Activated CD4-positive, alpha-beta T cell treated with anti-CD3 and anti-CD28 coated beads for 1 hour (primary cell): ENCODE results near the gene EIF4G3.
"Not testable (repeated sequence)": the region's sequence is repeated elsewhere in the genome, so short reads cannot be mapped to it uniquely, and the experiment has no call there.

ENCODE experiments used
- DNase-seq: peaks from one replicate; pipeline ENCODE4 v3.0.0-alpha.2; 2020

EIF4G3 gene

GRCh38 chr1:21188235-21188634, 11.5 kb upstream of the EIF4G3 start:
- no peak for DNase-seq

- no peak for DNase-seq
Observed at GRCh38 chr1:21185221-21185731, 8.6 kb upstream of the EIF4G3 start.

- no peak for DNase-seq
Observed at GRCh38 chr1:21184276-21184675, 7.6 kb upstream of the EIF4G3 start.

- DNase-seq: no peak
Observed at GRCh38 chr1:21182181-21182731, 5.6 kb upstream of the EIF4G3 start.

- DNase-seq: not testable (repeated sequence)
Observed at GRCh38 chr1:21178271-21178670, 1.6 kb upstream of the EIF4G3 start.

GRCh38 chr1:21175670-21176581, 771 bp downstream of the EIF4G3 start:
- DNase-seq: peak; percentile 27

- DNase-seq: no peak
Observed at GRCh38 chr1:21175324-21175669, 1.4 kb downstream of the EIF4G3 start.

GRCh38 chr1:21174654-21175323, 1.9 kb downstream of the EIF4G3 start:
- DNase-seq: no peak

- DNase-seq: no peak
Observed at GRCh38 chr1:21174230-21174629, 2.5 kb downstream of the EIF4G3 start.

GRCh38 chr1:21173096-21173495, 3.6 kb downstream of the EIF4G3 start:
- DNase-seq: not testable (repeated sequence)

GRCh38 chr1:21170837-21171236, 5.9 kb downstream of the EIF4G3 start:
- not testable (repeated sequence) for DNase-seq

GRCh38 chr1:21168444-21168843, 8.3 kb downstream of the EIF4G3 start:
- DNase-seq: no peak

GRCh38 chr1:21165646-21166045, 11.1 kb downstream of the EIF4G3 start:
- no peak for DNase-seq

GRCh38 chr1:21165076-21165475, 11.6 kb downstream of the EIF4G3 start:
- DNase-seq: no peak

GRCh38 chr1:21164266-21164665, 12.4 kb downstream of the EIF4G3 start:
- DNase-seq: no peak

- DNase-seq: no peak
Observed at GRCh38 chr1:21162740-21163464, 13.8 kb downstream of the EIF4G3 start.

GRCh38 chr1:21161842-21162241, 14.9 kb downstream of the EIF4G3 start:
- DNase-seq: no peak

- no peak for DNase-seq
Observed at GRCh38 chr1:21160263-21160796, 16.4 kb downstream of the EIF4G3 start.

- no peak for DNase-seq
Observed at GRCh38 chr1:21157868-21158267, 18.8 kb downstream of the EIF4G3 start.

GRCh38 chr1:21157054-21157453, 19.6 kb downstream of the EIF4G3 start:
- no peak for DNase-seq

- DNase-seq: no peak
Observed at GRCh38 chr1:21156019-21156418, 20.7 kb downstream of the EIF4G3 start.

- DNase-seq: no peak
Observed at GRCh38 chr1:21154717-21155116, 22.0 kb downstream of the EIF4G3 start.

GRCh38 chr1:21153388-21153787, 23.3 kb downstream of the EIF4G3 start:
- DNase-seq: no peak
